ENCODE measurements around the gene HAVCR1.
"Not testable (repeated sequence)": the region's sequence is repeated elsewhere in the genome, so short reads cannot be mapped to it uniquely, and the experiment has no call there.

Gene HAVCR1

GRCh38 chr5:157049605-157050004 lies 9.3 kb downstream of the HAVCR1 start:
- no peak for DNase-seq

GRCh38 chr5:157047898-157048297 lies 11.0 kb downstream of the HAVCR1 start:
- no peak for DNase-seq

GRCh38 chr5:157047016-157047415 lies 11.9 kb downstream of the HAVCR1 start:
- not testable (repeated sequence) for DNase-seq

GRCh38 chr5:157046041-157046440 lies 12.9 kb downstream of the HAVCR1 start:
- DNase-seq = peak; percentile 11

GRCh38 chr5:157045601-157046000 lies 13.3 kb downstream of the HAVCR1 start:
- DNase-seq = no peak

- no peak for DNase-seq
These were observed 20.2 kb downstream of the HAVCR1 start for GRCh38 chr5:157038568-157039187.

- not testable (repeated sequence) for DNase-seq
These were observed 24.5 kb downstream of the HAVCR1 start for GRCh38 chr5:157034106-157035072.

- DNase-seq = no peak
These were observed 25.8 kb downstream of the HAVCR1 start for GRCh38 chr5:157033071-157033583.

- no peak for DNase-seq
These were observed 28.2 kb downstream of the HAVCR1 start for GRCh38 chr5:157030692-157031091.

- DNase-seq = no peak
These were observed 29.5 kb downstream of the HAVCR1 start for GRCh38 chr5:157029457-157029856.

GRCh38 chr5:157027663-157028062 lies 31.3 kb downstream of the HAVCR1 start:
- not testable (repeated sequence) for DNase-seq

- peak; percentile 4 for DNase-seq
These were observed 32.0 kb downstream of the HAVCR1 start for GRCh38 chr5:157026789-157027424.

- DNase-seq = no peak
These were observed 33.7 kb downstream of the HAVCR1 start for GRCh38 chr5:157025093-157025698.

- no peak for DNase-seq
These were observed 34.5 kb downstream of the HAVCR1 start for GRCh38 chr5:157024208-157024959.

- no peak for DNase-seq
These were observed 36.9 kb downstream of the HAVCR1 start for GRCh38 chr5:157022024-157022423.

- no peak for DNase-seq
These were observed 38.2 kb downstream of the HAVCR1 start for GRCh38 chr5:157020511-157021222.

- no peak for DNase-seq
These were observed 38.9 kb downstream of the HAVCR1 start for GRCh38 chr5:157020002-157020401.

- not testable (repeated sequence) for DNase-seq
These were observed 44.8 kb downstream of the HAVCR1 start for GRCh38 chr5:157014143-157014542.

- no peak for DNase-seq
These were observed 52.7 kb downstream of the HAVCR1 start for GRCh38 chr5:157006262-157006661.

GRCh38 chr5:157004893-157005551 lies 53.9 kb downstream of the HAVCR1 start:
- no peak for DNase-seq

GRCh38 chr5:156991714-156992113 lies 67.2 kb downstream of the HAVCR1 start:
- DNase-seq = no peak

All from NCI-H1694 (cell line).